Testis (tissue), 5 donors: Measurements from ENCODE around the gene ZNF786. TPM values are rescaled to one million over a fixed set of nuclear protein-coding genes. Genes with fewer than 3 reads are reported as not detected.

Source experiments
- DNase-seq: peaks from one replicate; pipeline ENCODE4 v3.0.0-alpha.2; 2019
- H3K27ac ChIP-seq, 2 donors: fragments of 200-600 bp; sonication (generic); one replicate each; pipeline ENCODE4 v1.5.1; 2019
- H3K27me3 ChIP-seq: fragments of 200-600 bp; sonication (generic); one replicate; pipeline ENCODE4 v1.5.1; 2019
- H3K36me3 ChIP-seq: fragments of 200-600 bp; sonication (generic); one replicate; pipeline ENCODE4 v1.5.1; 2017; ENCODE audit warnings: low read depth; ENCODE audit errors: missing control alignments
- H3K4me1 ChIP-seq: fragments of 200-600 bp; sonication (generic); one replicate; pipeline ENCODE4 v1.5.1; 2019
- H3K4me3 ChIP-seq, 2 donors: fragments of 200-600 bp; sonication (generic); one replicate each; pipeline ENCODE4 v1.5.1; 2017 to 2019
- H3K9me3 ChIP-seq: fragments of 200-600 bp; sonication (generic); one replicate; pipeline ENCODE4 v1.5.1; 2017
- POLR2A ChIP-seq: fragments of 450-650 bp; IDR thresholded peaks from one replicate; pipeline ENCODE4 v1.6.1; 2017; ENCODE audit warnings: antibody characterized with exemption, mild to moderate bottlenecking, moderate library complexity
- WGBS, 2 donors: methylation state at CpG; one replicate each; pipeline ENCODE4 v1.1.5; 2018; 5-methylcytosine and 5-hydroxymethylcytosine counted together
- intact Hi-C: fragments of 100-400 bp; cut with DNase I; formaldehyde crosslinking; loops from one replicate; pipeline ENCODE4 v1.15.1; 2023; ENCODE audit warnings: low total_unique reads
- long read RNA-seq, 2 donors: transcript quantifications; one replicate each; lab custom pipeline, GENCODE V29; 2026
- polyA plus RNA-seq: library from polyadenylated mRNA; stranded (reverse); fragments of 350-450 nt; fragmentation: Illumina TruSeq; extraction: RNeasy Lipid Tissue Mini Kit (QIAGEN cat#74804); gene quantifications from one replicate; pipeline ENCODE4 v1.2.3, GENCODE V29; 2014; ENCODE audit warnings: low read depth, low replicate concordance; ENCODE audit not compliant: insufficient read depth
- total RNA-seq, 2 donors: library from RNA; depleted of rRNA; stranded (reverse); fragments of >200 nt; gene quantifications; one replicate each; pipeline ENCODE4 v1.2.3, GENCODE V29; 2016
- TF ChIP-seq, protein P1 (sequence below), 3 experiments: fragments of 450-650 bp in 2 of 3; fragments of 200-600 bp in 1 of 3; sonication (generic) in 1 of 3; IDR thresholded peaks; one replicate each; pipeline ENCODE4 v1.5.1; 2016 to 2019; ENCODE audit warnings: antibody characterized with exemption in 3 of 3, mild to moderate bottlenecking in 2 of 3, moderate library complexity in 1 of 3

ZNF786 gene, protein sequence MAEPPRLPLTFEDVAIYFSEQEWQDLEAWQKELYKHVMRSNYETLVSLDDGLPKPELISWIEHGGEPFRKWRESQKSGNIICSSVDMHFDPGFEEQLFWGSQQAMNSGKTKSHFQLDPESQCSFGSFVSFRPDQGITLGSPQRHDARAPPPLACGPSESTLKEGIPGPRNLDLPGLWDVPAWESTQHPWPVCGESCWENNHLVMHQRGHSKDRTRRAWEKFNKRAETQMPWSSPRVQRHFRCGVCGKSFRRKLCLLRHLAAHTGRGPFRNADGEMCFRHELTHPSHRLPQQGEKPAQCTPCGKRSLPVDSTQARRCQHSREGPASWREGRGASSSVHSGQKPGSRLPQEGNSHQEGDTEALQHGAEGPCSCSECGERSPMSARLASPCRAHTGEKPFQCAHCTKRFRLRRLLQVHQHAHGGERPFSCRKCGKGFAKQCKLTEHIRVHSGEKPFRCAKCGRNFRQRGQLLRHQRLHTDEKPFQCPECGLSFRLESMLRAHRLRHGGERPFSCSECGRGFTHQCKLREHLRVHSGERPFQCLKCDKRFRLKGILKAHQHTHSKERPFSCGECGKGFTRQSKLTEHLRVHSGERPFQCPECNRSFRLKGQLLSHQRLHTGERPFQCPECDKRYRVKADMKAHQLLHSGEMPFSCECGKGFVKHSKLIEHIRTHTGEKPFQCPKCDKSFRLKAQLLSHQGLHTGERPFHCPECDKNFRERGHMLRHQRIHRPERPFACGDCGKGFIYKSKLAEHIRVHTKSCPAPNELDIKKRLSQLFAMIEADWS
- 1 to 10 TPM; 8.3 to 8.8 TPM for total RNA-seq
- polyA plus RNA-seq = 2.6 TPM
- long read RNA-seq, donor 1, partial matches to known transcripts = 0 of 2 reads
- long read RNA-seq, donor 1, other reads (novel, unspliced or antisense) = 0 of 2 reads
- long read RNA-seq, donor 2, partial matches to known transcripts = 5 of 7 reads
- long read RNA-seq, donor 2, other reads (novel, unspliced or antisense) = 0 of 7 reads

DNA sequence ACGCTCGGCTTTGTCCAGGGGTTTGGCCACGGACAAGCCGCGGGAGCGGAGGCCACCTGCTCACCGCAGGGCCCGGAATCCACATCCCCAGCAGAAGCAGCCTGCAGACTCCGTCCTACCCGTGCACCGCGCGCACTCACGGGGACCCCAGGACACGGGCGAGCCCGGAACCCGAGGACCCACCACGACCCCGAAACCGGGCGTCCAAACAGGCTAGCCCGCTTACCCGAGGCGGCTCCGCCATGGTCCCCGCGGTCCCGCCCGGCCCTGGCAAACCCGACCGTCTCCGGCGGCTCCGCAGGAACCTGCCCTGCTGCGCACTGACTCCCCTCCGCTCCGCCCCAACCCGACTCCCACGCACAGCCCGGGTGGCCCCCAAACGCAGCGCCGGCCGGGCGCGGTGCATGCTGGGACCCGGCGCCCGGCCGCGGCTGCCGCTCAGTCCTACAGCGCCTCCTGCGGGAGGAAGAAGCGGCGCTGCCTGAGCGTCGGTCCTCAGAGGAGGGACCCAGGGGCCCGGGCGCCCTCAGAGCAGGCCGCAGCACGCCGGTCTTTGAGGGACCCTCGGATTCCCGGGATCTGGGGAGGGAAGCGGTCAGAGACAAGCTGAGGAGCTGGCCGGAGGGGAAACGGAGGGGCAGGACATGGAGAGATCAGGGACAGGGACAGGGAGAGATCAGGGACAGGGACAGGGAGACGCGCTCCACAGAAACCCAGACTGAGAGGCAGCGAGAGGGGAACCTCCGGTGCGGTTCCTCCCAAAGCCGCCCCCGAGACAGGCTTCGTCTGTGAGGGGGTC lies at the start of gene ZNF786:
Gene ZNF786 (minus strand): TSS at position 322 of the 799 bp plus-strand sequence. CDS start 78 bp downstream, at position 244.
- WGBS, 2 donors = 0% methylated on average over 28 to 69 of the region's 77 CpGs

DNA sequence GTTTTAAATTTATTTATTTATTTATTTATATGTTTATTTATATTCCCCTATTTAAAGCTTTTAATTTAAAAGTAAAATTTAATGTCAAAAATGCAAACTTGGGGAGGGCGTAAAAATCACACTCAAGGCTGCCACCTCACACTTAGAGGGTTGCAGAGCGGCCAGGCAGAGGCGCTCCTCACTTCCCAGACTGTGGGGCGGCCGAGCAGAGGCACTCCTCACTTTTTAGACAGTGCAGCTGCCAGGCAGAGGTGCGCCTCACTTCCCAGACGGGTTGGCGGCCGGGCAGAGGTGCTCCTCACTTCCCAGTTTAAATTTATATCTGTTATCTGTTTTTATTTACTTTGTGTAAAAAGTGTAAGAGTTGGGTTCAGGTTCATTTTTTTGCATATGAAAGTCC lies 45.6 kb upstream of the ZNF786 start:
- H3K27ac ChIP-seq = no peak overlapping the region
- TF ChIP-seq, protein P1, sequence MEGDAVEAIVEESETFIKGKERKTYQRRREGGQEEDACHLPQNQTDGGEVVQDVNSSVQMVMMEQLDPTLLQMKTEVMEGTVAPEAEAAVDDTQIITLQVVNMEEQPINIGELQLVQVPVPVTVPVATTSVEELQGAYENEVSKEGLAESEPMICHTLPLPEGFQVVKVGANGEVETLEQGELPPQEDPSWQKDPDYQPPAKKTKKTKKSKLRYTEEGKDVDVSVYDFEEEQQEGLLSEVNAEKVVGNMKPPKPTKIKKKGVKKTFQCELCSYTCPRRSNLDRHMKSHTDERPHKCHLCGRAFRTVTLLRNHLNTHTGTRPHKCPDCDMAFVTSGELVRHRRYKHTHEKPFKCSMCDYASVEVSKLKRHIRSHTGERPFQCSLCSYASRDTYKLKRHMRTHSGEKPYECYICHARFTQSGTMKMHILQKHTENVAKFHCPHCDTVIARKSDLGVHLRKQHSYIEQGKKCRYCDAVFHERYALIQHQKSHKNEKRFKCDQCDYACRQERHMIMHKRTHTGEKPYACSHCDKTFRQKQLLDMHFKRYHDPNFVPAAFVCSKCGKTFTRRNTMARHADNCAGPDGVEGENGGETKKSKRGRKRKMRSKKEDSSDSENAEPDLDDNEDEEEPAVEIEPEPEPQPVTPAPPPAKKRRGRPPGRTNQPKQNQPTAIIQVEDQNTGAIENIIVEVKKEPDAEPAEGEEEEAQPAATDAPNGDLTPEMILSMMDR (IDR thresholded peaks at IDR 0.05) = no peak
- no peak for TF ChIP-seq POLR2A
- intact Hi-C loops = no loop called here

More for the DNA sequence above, at the start of gene ZNF786:
- no peaks in the 10 kb centered on the region for H3K27me3 ChIP-seq
- peak within 1 kb of the TSS; percentile 96 to 99 for H3K27ac ChIP-seq
- TF ChIP-seq, protein P1 (IDR thresholded peaks at IDR 0.05) = peak; percentile 86 to 97 (median 95)
- TF ChIP-seq POLR2A = peak; percentile 29
- DNase-seq = peak; percentile 86
- H3K36me3 ChIP-seq = no peaks in the 10 kb centered on the region
- no peaks in the 10 kb centered on the region for H3K9me3 ChIP-seq
- intact Hi-C loops = no loop called here
- H3K4me3 ChIP-seq = peak within 1 kb of the TSS; percentile 82 to 99
- H3K4me1 ChIP-seq = peaks cover 4% of the 10 kb centered on the region

DNA sequence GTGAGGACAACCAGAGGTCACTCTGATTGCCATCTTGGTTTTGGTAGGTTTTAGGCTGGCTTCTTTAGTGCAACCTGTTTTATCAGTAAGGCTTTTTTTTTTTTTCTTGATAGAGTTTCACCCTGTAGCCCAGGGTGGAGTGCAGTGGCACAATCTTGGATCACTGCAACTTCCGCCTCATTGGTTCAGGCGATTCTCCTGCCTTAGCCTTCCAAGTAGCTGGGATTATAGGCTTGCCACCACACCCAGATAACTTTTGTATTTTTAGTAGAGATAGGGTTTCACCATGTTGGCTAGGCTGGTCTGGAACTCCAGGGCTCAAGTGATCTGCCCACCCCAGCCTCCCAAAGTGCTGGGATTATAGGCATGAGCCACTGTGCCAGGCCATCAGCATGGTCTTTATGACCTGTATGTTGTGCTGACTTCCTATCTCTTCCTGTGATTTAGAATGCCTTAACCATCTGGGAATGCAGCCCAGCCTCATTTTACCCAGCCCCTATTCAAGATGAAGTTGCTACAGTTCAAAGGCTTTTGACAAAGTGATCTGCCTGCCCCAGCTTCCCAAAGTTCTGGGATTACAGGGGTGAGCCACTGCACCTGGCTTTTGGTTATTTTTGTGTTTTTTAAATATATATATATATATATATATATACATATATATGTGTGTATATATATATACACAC lies 42.7 kb upstream of the ZNF786 start:
- intact Hi-C loops = no loop called here
- 97 to 100% methylated on average over 2 of the region's 2 CpGs for WGBS, 2 donors
- Histone ChIP-seq H3K4me1 (no peaks in the 10 kb centered on the region), H3K27ac (no peak overlapping the region), H3K27me3 (no peaks in the 10 kb centered on the region), H3K9me3 (no peaks in the 10 kb centered on the region), H3K36me3 (no peaks in the 10 kb centered on the region), H3K4me3 (no peak overlapping the region)
- TF ChIP-seq, protein P1 (IDR thresholded peaks at IDR 0.05) = no peak
- no peak for TF ChIP-seq POLR2A
- DNase-seq = no peak

More for the DNA sequence above, 45.6 kb upstream of the ZNF786 start:
- Histone ChIP-seq H3K27me3 (no peaks in the 10 kb centered on the region), H3K4me1 (no peaks in the 10 kb centered on the region), H3K9me3 (no peaks in the 10 kb centered on the region), H3K4me3 (no peak overlapping the region), H3K36me3 (no peaks in the 10 kb centered on the region)
- WGBS, 2 donors = 94 to 96% methylated on average over 9 of the region's 9 CpGs
- no peak for DNase-seq

DNA sequence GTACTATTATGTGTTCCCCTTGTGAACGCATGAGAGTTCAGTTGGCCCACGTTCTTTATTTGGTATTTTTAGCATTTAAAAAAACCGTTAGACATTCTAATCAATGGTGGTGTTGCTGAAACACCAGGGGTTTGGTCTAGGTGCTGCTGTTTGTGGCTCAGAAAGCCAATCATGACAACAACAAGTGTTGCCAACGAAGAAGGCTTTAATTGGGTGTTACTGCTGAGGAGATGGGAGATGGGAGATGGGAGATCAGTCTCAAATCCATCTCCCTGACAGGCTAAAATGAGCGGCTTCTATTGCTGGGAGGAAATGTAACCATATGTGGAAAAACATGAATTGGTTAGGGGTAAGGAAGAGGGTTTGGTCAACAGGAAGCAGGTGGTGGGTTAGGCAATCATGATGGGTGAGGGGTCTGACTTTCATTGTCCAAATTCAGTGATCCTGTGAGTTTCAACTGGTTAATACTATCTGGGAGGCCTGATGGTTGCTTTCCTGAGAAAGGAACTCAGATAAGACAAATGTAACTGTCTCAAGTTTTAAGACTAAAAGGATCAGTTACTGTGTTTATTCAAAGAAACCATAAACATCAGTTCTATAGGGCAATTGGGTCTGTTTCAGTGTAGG lies 40.2 kb upstream of the ZNF786 start:
- Histone ChIP-seq H3K27me3 (no peaks in the 10 kb centered on the region), H3K4me1 (no peaks in the 10 kb centered on the region), H3K9me3 (no peaks in the 10 kb centered on the region), H3K4me3 (no peak overlapping the region), H3K27ac (no peak overlapping the region), H3K36me3 (no peaks in the 10 kb centered on the region)
- no peak for TF ChIP-seq POLR2A
- TF ChIP-seq, protein P1 (IDR thresholded peaks at IDR 0.05) = no peak
- 94 to 97% methylated on average over 5 of the region's 5 CpGs for WGBS, 2 donors
- DNase-seq = no peak
- intact Hi-C loops = no loop called here
